Activated T-helper 1 cell treated with anti-CD3 and anti-CD28 coated beads, Interleukin-2, amount 50 U/mL, for 16 hours (primary cell): ENCODE data around the gene OCSTAMP.

Source experiments
- DNase-seq, 2 donors: peaks; one replicate each; pipeline ENCODE4 v3.0.0-alpha.2; 2020; ENCODE audit warnings: low read depth in 1 of 2, low spot score in 1 of 2

OCSTAMP gene

GRCh38 chr20:46550461-46550860, at the start of gene OCSTAMP:
Gene OCSTAMP (minus strand): TSS chr20:46550654. CDS start chr20:46550560, 94 bp downstream.
- no peak for DNase-seq

GRCh38 chr20:46599227-46599987, 49.0 kb upstream of the OCSTAMP start:
- DNase-seq = no peak

GRCh38 chr20:46595933-46596332, 45.5 kb upstream of the OCSTAMP start:
- no peak for DNase-seq

- no peak for DNase-seq
Measured at GRCh38 chr20:46594725-46595124, 44.3 kb upstream of the OCSTAMP start.

GRCh38 chr20:46592580-46593362, 42.3 kb upstream of the OCSTAMP start:
- no peak for DNase-seq

- DNase-seq = no peak
Measured at GRCh38 chr20:46590443-46590842, 40.0 kb upstream of the OCSTAMP start.

GRCh38 chr20:46588532-46589511, 38.4 kb upstream of the OCSTAMP start:
- DNase-seq = no peak

- no peak for DNase-seq
Measured at GRCh38 chr20:46587986-46588385, 37.5 kb upstream of the OCSTAMP start.

- no peak for DNase-seq
Measured at GRCh38 chr20:46586724-46587123, 36.3 kb upstream of the OCSTAMP start.

- no peak for DNase-seq
Measured at GRCh38 chr20:46584508-46584907, 34.1 kb upstream of the OCSTAMP start.

GRCh38 chr20:46583411-46584214, 33.2 kb upstream of the OCSTAMP start:
- no peak for DNase-seq

- DNase-seq = no peak
Measured at GRCh38 chr20:46582648-46583047, 32.2 kb upstream of the OCSTAMP start.

- DNase-seq = no peak
Measured at GRCh38 chr20:46581391-46581790, 30.9 kb upstream of the OCSTAMP start.

GRCh38 chr20:46580613-46581205, 30.3 kb upstream of the OCSTAMP start:
- DNase-seq = no peak

- DNase-seq = no peak
Measured at GRCh38 chr20:46578745-46579144, 28.3 kb upstream of the OCSTAMP start.

GRCh38 chr20:46576774-46577395, 26.4 kb upstream of the OCSTAMP start:
- DNase-seq = no peak

- DNase-seq = no peak
Measured at GRCh38 chr20:46575937-46576461, 25.5 kb upstream of the OCSTAMP start.

GRCh38 chr20:46575394-46575793, 24.9 kb upstream of the OCSTAMP start:
- DNase-seq = no peak
